Measurements from ENCODE around the gene TRAPPC8.
"Not testable (repeated sequence)": the region's sequence is repeated elsewhere in the genome, so short reads cannot be mapped to it uniquely, and the experiment has no call there.

Gene TRAPPC8

GRCh38 chr18:31965316-31965970, 22.5 kb upstream of the TRAPPC8 start:
- in situ Hi-C loops (cut with HindIII; ENCODE audit: low sequenced_read_pairs) = no loop called here
- no peak for DNase-seq (ENCODE audit: low read depth, low spot score)
- no peak for TF ChIP-seq CTCF (IDR thresholded peaks at IDR 0.05; ENCODE audit: low read depth, low read length)
- no peak overlapping the region for H3K4me3 ChIP-seq (ENCODE audit: low read depth, low read length)

GRCh38 chr18:31957728-31958127, 14.8 kb upstream of the TRAPPC8 start:
- H3K4me3 ChIP-seq (ENCODE audit: low read depth, low read length) = no peak overlapping the region
- in situ Hi-C loops (cut with HindIII; ENCODE audit: low sequenced_read_pairs) = no loop called here
- DNase-seq (ENCODE audit: low read depth, low spot score) = no peak
- no peak for TF ChIP-seq CTCF (IDR thresholded peaks at IDR 0.05; ENCODE audit: low read depth, low read length)

GRCh38 chr18:31954349-31954748, 11.4 kb upstream of the TRAPPC8 start:
- TF ChIP-seq CTCF (IDR thresholded peaks at IDR 0.05; ENCODE audit: low read depth, low read length) = no peak
- in situ Hi-C loops (cut with HindIII; ENCODE audit: low sequenced_read_pairs) = no loop called here
- no peak overlapping the region for H3K4me3 ChIP-seq (ENCODE audit: low read depth, low read length)
- no peak for DNase-seq (ENCODE audit: low read depth, low spot score)

- H3K4me3 ChIP-seq (ENCODE audit: low read depth, low read length); DNase-seq (ENCODE audit: low read depth, low spot score); in situ Hi-C loops (cut with HindIII; ENCODE audit: low sequenced_read_pairs): not testable (repeated sequence)
Observed at GRCh38 chr18:31953699-31954098, 10.8 kb upstream of the TRAPPC8 start.

- no peak for TF ChIP-seq CTCF (IDR thresholded peaks at IDR 0.05; ENCODE audit: low read depth, low read length)
- H3K4me3 ChIP-seq (ENCODE audit: low read depth, low read length) = no peak overlapping the region
- in situ Hi-C loops (cut with HindIII; ENCODE audit: low sequenced_read_pairs) = no loop called here
- DNase-seq (ENCODE audit: low read depth, low spot score) = no peak
Observed at GRCh38 chr18:31952223-31952622, 9.3 kb upstream of the TRAPPC8 start.

GRCh38 chr18:31950583-31950982, 7.7 kb upstream of the TRAPPC8 start:
- in situ Hi-C loops (cut with HindIII; ENCODE audit: low sequenced_read_pairs) = no loop called here
- no peak overlapping the region for H3K4me3 ChIP-seq (ENCODE audit: low read depth, low read length)
- TF ChIP-seq CTCF (IDR thresholded peaks at IDR 0.05; ENCODE audit: low read depth, low read length) = no peak
- DNase-seq (ENCODE audit: low read depth, low spot score) = no peak

- DNase-seq (ENCODE audit: low read depth, low spot score); in situ Hi-C loops (cut with HindIII; ENCODE audit: low sequenced_read_pairs); H3K4me3 ChIP-seq (ENCODE audit: low read depth, low read length): not testable (repeated sequence)
Observed at GRCh38 chr18:31948349-31948748, 5.4 kb upstream of the TRAPPC8 start.

Data from astrocyte of the spinal cord (primary cell).